Testis (tissue), 2 donors: ENCODE data around the gene PAQR8.

Source experiments
- CTCF ChIP-seq, 3 experiments: fragments of 450-650 bp in 2 of 3; fragments of 200-600 bp in 1 of 3; sonication (generic) in 1 of 3; IDR thresholded peaks; one replicate each; pipeline ENCODE4 v1.5.1; 2016 to 2019; ENCODE audit warnings: antibody characterized with exemption in 3 of 3, mild to moderate bottlenecking in 2 of 3, moderate library complexity in 1 of 3
- POLR2A ChIP-seq: fragments of 450-650 bp; IDR thresholded peaks from one replicate; pipeline ENCODE4 v1.6.1; 2017; ENCODE audit warnings: antibody characterized with exemption, mild to moderate bottlenecking, moderate library complexity

- TF ChIP-seq POLR2A (no peak), CTCF (IDR thresholded peaks at IDR 0.05) (no peak)
These were observed 15.4 kb upstream of the PAQR8 start for GRCh38 chr6:52346503-52346902.
